Ovary (tissue), 9 donors: ENCODE data around the gene H2AZ2. TPM values are rescaled to one million over a fixed set of nuclear protein-coding genes. Genes with fewer than 3 reads are reported as not detected.

Experiments
- DNase-seq, 5 donors: peaks; one replicate each; pipeline ENCODE4 v3.0.0-alpha.2; 2019 to 2020
- H3K27ac ChIP-seq, 2 donors: fragments of 200-600 bp; one replicate each; pipeline versions ENCODE4 v1.5.1 to v1.8.0; 2019 to 2022
- H3K27me3 ChIP-seq: fragments of 200-600 bp; one replicate; pipeline ENCODE4 v1.8.0; 2022
- H3K36me3 ChIP-seq: fragments of 200-600 bp; sonication (generic); one replicate; pipeline ENCODE4 v1.5.1; 2019
- H3K4me1 ChIP-seq: one replicate; pipeline ENCODE4 v1.8.1; 2013; ENCODE audit warnings: mild to moderate bottlenecking, moderate library complexity; ENCODE audit not compliant: insufficient read depth
- H3K4me3 ChIP-seq: fragments of 200-600 bp; sonication (generic); one replicate; pipeline ENCODE4 v1.5.1; 2017
- H3K9me3 ChIP-seq, 2 donors: fragments of 200-600 bp in 1 of 2; sonication (generic) in 1 of 2; one replicate each; pipeline versions ENCODE4 v1.5.1 to v1.8.1; 2013 to 2019; ENCODE audit warnings: mild to moderate bottlenecking in 1 of 2, moderate library complexity in 1 of 2
- EP300 ChIP-seq: sonication (generic); formaldehyde crosslinking; IDR thresholded peaks from one replicate; pipeline ENCODE4 v1.6.1; 2017; ENCODE audit warnings: antibody characterized with exemption
- POLR2A ChIP-seq: fragments of 450-650 bp; IDR thresholded peaks from one replicate; pipeline ENCODE4 v1.6.1; 2017; ENCODE audit warnings: antibody characterized with exemption, mild to moderate bottlenecking, moderate library complexity
- WGBS, 3 donors: extraction: QIAGEN DNeasy Blood & Tissue Kit in 1 of 3; methylation state at CpG; one replicate each; pipeline versions ENCODE4 v1.1.5 to v1.1.7; 2013 to 2017; 5-methylcytosine and 5-hydroxymethylcytosine counted together
- intact Hi-C, 4 donors: fragments of 100-400 bp; cut with DNase I; formaldehyde crosslinking; loops; one replicate each; pipeline versions ENCODE4 v1.11.0 to v1.15.1; 2022 to 2023
- polyA plus RNA-seq, 2 donors: library from polyadenylated mRNA; stranded (reverse); fragments of 200-250 nt in 1 of 2; fragments of 350-450 nt in 1 of 2; fragmentation: Illumina TruSeq in 1 of 2; extraction: RNeasy Lipid Tissue Mini Kit (QIAGEN cat#74804) in 1 of 2; gene quantifications; one replicate each; pipeline ENCODE4 v1.2.3, GENCODE V29; 2013 to 2014
- total RNA-seq, 7 donors: library from RNA; depleted of rRNA in 2 of 7; stranded (reverse); fragments of >200 nt in 2 of 7; fragmentation: NEBNext Ultra II Directional in 3 of 7; extraction: Animal tissue kit (Norgen Biotek cat#: 25700) in 3 of 7; gene quantifications; one replicate each; pipeline versions ENCODE4 v1.1.0 to v1.2.4, GENCODE V29; 2016 to 2023
- TF ChIP-seq, protein P1 (sequence below), 3 donors: fragments of 450-650 bp in 2 of 3; fragments of 200-600 bp in 1 of 3; IDR thresholded peaks; one replicate each; pipeline versions ENCODE4 v1.5.1 to v1.8.0; 2016 to 2022; ENCODE audit warnings: antibody characterized with exemption in 3 of 3, mild to moderate bottlenecking in 1 of 3
- donor health status: DM: no; HTN: no; CAD: no; lungs with moderate emphysema.
- donor health status: DM: no; HTN: no; CAD: no.
- donor health status: Bipolar disorder and iron deficiency.
- donor health status: DM: yes; HTN: yes; CAD: no.
- donor health status: DM: no; HTN: no; CAD: no.
- donor health status: DM: yes; HTN: yes; CAD: no.

H2AZ2 gene
- total and polyA plus RNA-seq, 9 donors: 70.7 to 154 (median 119) TPM

DNA sequence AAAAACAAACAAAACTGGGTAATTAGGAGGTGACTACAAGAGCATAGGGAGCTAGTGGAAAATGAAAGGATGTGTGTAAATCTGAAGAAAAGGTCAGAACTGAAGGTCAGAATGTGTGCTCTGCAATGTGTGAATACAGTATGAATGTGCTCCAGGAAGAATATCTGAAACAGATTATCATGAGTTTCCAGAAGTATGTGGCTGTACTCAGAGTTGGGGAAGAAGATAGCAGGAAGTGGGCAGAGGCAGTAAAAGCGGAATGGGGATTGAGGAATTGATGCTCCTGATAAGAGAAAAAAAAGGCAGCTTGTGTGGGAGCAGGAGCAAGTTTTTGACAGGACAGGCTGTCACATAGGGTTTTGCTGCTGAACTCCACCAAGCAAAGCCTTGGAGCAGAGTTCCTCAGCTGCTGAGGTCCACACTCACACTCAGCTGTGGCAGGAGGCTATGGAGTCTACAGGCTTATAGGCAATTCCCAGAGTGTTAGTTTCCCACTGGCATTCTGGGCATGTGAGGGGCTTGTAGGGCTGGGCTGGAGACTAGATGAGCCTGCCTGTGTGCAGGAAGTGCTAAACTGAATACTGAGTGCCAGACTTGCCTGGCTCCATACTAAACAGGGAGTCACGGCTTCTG, 22.9 kb downstream of the H2AZ2 start:
- Histone ChIP-seq H3K4me3 (no peak overlapping the region), H3K9me3 (no peaks in the 10 kb centered on the region), H3K27me3 (no peaks in the 10 kb centered on the region), H3K27ac (no peak overlapping the region), H3K4me1 (peaks cover 1% of the 10 kb centered on the region), H3K36me3 (no peaks in the 10 kb centered on the region)
- no peak for DNase-seq
- TF ChIP-seq POLR2A (no peak), EP300 (no peak)
- TF ChIP-seq, protein P1, sequence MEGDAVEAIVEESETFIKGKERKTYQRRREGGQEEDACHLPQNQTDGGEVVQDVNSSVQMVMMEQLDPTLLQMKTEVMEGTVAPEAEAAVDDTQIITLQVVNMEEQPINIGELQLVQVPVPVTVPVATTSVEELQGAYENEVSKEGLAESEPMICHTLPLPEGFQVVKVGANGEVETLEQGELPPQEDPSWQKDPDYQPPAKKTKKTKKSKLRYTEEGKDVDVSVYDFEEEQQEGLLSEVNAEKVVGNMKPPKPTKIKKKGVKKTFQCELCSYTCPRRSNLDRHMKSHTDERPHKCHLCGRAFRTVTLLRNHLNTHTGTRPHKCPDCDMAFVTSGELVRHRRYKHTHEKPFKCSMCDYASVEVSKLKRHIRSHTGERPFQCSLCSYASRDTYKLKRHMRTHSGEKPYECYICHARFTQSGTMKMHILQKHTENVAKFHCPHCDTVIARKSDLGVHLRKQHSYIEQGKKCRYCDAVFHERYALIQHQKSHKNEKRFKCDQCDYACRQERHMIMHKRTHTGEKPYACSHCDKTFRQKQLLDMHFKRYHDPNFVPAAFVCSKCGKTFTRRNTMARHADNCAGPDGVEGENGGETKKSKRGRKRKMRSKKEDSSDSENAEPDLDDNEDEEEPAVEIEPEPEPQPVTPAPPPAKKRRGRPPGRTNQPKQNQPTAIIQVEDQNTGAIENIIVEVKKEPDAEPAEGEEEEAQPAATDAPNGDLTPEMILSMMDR (IDR thresholded peaks at IDR 0.05): no peak
- intact Hi-C loops: no loop called here
- WGBS, 3 donors: 75 to 84% (median 83%) methylated on average over 2 of the region's 2 CpGs

DNA sequence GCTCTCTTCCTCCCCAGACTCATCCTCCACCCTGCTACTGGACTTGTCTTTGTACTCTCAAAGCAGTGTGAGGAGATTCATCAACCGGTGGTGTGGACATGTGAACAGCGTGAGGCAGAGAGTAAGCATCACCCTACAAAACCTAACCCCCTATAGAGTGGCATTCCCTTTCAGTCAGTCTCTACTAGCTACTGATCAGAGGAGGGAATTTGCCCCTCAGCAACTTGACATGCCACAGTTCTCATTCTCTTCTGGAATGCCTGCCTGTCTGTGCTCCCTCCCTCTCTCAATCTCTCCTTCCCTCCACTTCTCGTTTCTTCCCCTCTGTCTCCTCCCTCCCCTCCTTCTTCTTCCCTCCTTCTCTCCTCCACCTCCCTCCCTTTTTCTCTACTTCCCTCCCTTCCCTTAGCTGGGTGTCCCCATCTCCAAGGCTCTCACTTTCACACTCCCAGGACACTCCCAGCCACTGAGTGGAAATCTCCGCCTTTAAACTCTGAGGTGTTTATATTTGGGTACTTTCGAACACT, 24.6 kb downstream of the H2AZ2 start:
- H3K4me3 ChIP-seq: no peak overlapping the region
- H3K4me1 ChIP-seq: peaks cover 1% of the 10 kb centered on the region
- DNase-seq: no peak
- no peaks in the 10 kb centered on the region for H3K9me3 ChIP-seq
- H3K27me3 ChIP-seq: no peaks in the 10 kb centered on the region
- intact Hi-C loops: no loop called here
- no peak overlapping the region for H3K27ac ChIP-seq
- 67 to 69% (median 68%) methylated on average over 5 of the region's 5 CpGs for WGBS, 3 donors
- TF ChIP-seq, protein P1 (IDR thresholded peaks at IDR 0.05): no peak
- no peak for TF ChIP-seq POLR2A
- TF ChIP-seq EP300: no peak
- no peaks in the 10 kb centered on the region for H3K36me3 ChIP-seq

DNA sequence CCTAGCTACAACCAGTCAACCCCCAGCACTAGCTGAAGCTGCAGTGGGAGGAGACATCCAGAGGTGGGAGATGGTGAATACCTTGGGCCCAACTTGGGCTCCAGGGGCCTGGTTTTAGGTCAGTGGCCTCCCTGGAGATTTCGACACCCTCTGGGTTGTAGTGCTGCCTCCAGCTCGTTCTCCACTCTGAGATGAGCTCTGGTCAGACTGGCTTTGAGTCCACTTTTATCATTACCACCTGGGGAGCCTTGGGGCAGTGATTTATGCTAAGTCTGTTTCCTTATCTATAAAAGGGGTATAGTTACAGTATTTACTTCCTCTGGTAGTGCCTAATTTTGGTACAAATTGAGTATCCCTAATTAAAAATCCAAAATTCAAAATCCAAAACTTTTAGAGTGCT, 28.6 kb downstream of the H2AZ2 start:
- H3K27me3 ChIP-seq: no peaks in the 10 kb centered on the region
- H3K36me3 ChIP-seq: no peaks in the 10 kb centered on the region
- H3K4me3 ChIP-seq: no peak overlapping the region
- DNase-seq: no peak
- peaks cover 1% of the 10 kb centered on the region for H3K4me1 ChIP-seq
- WGBS, 3 donors: 71 to 74% (median 74%) methylated on average over 2 of the region's 2 CpGs
- no peak for TF ChIP-seq POLR2A
- TF ChIP-seq EP300: no peak
- intact Hi-C loops: no loop called here
- H3K27ac ChIP-seq: no peak overlapping the region
- no peaks in the 10 kb centered on the region for H3K9me3 ChIP-seq

DNA sequence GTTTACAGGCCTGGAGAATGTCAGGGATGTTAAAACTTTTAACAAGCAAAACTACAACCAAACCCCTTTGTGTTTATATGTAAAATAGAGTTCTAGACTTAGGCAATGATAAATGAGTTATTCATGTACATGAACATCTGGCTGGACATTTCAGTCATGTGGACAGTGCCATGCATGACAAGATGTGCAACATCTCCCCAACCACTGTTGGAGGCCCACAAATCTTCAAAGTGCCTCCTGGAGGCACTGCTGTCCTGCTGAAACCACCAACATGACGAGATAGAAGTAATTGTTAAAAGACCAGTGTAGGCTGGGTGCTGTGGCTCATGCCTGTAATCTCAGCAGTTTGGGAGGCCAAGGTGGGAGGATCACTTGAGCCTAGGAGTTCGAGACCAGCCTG, 33.0 kb downstream of the H2AZ2 start:
- Histone ChIP-seq H3K9me3 (no peaks in the 10 kb centered on the region), H3K4me1 (no peaks in the 10 kb centered on the region), H3K27ac (no peak overlapping the region), H3K27me3 (no peaks in the 10 kb centered on the region), H3K36me3 (no peaks in the 10 kb centered on the region), H3K4me3 (no peak overlapping the region)
- TF ChIP-seq, protein P1 (IDR thresholded peaks at IDR 0.05): no peak
- no peak for TF ChIP-seq EP300
- TF ChIP-seq POLR2A: no peak
- intact Hi-C loops: no loop called here
- no peak for DNase-seq
- 79 to 90% (median 89%) methylated on average over 2 of the region's 2 CpGs for WGBS, 3 donors

DNA sequence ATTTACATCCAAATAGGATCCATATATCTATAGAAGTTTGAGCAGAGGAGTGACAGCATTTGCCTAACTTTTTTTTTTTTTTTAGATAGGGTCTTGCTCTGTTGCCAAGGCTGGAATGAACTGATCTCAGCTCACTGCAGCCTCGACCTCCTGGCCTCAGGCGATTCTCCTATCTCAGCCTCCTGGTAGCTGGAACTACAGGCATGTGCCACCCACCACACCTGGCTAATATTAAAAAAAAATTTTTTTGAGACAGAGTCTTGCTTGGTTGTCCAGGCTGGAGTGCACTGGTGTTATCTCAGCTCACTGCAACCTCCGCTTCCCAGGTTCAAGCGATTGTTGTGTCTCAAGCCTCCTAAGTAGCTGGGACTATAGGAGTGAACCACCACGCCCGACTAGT, 36.3 kb downstream of the H2AZ2 start:
- Histone ChIP-seq H3K27me3 (no peaks in the 10 kb centered on the region), H3K36me3 (no peaks in the 10 kb centered on the region), H3K9me3 (no peaks in the 10 kb centered on the region), H3K27ac (no peak overlapping the region), H3K4me1 (no peaks in the 10 kb centered on the region), H3K4me3 (no peak overlapping the region)
- TF ChIP-seq EP300: no peak
- TF ChIP-seq POLR2A: no peak
- TF ChIP-seq, protein P1 (IDR thresholded peaks at IDR 0.05): no peak
- no peak for DNase-seq
- intact Hi-C loops: no loop called here
- WGBS, 3 donors: 86 to 91% (median 88%) methylated on average over 6 of the region's 6 CpGs
